ENCODE measurements around the gene SPO11. TPM values are rescaled to one million over a fixed set of nuclear protein-coding genes. Genes with fewer than 3 reads are reported as not detected.
A peak's percentile ranks its signal among the peaks of the same experiment; 100 is the strongest.

The SPO11 gene
- total RNA-seq, 1 donor from 2014 or later, result not detected

DNA sequence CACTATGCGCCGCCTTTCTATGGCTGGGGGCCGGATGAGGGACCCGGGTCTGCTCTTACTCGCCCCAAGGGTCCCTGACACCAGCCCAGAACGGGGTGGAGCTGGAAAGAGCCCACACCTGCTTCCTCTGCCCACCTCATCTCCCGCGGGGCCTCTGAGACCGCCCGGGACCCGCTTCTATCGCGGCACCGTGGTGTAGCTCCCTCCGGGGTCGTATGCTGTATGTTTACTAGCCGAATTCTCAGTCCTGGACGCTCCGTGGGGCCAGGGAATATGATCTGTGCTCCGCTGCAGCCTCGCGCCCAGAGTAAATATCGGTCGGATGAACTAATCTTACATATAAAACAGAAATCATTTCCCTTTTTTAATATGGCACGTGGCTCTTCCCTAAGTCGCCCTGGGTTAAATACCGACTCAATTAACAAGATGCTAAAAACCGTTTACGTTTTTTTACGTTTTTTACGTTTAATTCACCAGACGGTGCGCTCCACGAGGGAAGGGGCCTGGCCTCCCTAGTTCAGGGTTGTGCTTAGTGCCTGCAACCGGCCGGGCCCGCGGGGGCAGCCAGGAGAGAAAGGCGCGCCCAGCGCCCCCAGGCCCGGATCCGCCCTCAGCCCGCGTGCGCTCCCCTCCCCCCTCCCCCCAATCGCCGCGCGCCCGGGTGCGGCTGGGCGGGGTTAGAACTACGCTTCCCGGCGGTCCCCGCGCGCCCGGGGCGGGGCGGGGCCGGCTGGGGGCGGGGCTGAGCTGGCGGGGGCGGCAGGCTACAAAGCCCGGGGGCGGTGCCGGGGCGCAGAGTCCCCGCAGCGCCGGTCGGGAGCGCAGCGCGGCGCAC, 61.2 kb downstream of the SPO11 start, which contains the start of gene RBM38:
TSS of gene RBM38 (plus strand) at position 793 of the 835 bp plus-strand sequence. CDS start 186 bp downstream, outside the sequence.
- H3K4me3 ChIP-seq (ENCODE audit: low read depth, low read length), result peak within 1 kb of the TSS; percentile 79
- TF ChIP-seq, protein P1, sequence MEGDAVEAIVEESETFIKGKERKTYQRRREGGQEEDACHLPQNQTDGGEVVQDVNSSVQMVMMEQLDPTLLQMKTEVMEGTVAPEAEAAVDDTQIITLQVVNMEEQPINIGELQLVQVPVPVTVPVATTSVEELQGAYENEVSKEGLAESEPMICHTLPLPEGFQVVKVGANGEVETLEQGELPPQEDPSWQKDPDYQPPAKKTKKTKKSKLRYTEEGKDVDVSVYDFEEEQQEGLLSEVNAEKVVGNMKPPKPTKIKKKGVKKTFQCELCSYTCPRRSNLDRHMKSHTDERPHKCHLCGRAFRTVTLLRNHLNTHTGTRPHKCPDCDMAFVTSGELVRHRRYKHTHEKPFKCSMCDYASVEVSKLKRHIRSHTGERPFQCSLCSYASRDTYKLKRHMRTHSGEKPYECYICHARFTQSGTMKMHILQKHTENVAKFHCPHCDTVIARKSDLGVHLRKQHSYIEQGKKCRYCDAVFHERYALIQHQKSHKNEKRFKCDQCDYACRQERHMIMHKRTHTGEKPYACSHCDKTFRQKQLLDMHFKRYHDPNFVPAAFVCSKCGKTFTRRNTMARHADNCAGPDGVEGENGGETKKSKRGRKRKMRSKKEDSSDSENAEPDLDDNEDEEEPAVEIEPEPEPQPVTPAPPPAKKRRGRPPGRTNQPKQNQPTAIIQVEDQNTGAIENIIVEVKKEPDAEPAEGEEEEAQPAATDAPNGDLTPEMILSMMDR (conservative IDR thresholded peaks at IDR 0.05; ENCODE audit: low read depth, low read length), result no peak
- DNase-seq (ENCODE audit: low read depth), result no peak

DNA sequence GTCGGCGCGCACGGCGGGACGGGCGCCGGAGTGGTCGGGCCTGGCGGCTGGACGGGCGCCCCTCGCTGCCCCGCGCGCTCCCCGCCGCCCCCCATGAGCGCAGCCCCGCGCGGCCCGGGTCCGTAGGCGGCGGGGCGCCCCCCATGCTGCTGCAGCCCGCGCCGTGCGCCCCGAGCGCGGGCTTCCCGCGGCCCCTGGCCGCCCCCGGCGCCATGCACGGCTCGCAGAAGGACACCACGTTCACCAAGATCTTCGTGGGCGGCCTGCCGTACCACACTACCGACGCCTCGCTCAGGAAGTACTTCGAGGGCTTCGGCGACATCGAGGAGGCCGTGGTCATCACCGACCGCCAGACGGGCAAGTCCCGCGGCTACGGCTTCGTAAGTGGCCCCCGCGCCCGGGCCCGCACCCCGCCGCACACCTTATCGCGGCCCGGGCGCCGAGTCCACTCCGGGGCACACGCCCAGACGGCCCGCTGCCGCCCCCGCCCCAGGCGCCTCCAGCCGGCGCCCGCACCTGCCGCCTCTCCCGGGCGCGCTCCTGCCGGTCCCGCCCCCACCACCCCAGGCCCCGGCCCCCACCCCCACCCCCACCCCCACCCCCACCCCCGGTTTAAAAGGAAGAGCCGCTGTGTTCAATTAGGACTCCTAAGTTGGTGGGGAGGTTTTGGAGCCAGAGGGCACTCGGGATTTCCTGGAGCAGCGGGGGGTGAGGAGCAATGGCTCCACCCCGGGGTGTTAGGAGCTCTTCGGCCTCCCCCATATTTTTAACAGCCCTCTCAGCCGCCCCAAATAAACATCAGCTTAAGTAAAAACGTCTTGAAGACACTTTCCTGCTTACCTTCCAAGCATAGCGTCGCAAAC, 62.1 kb downstream of the SPO11 start:
- H3K4me3 ChIP-seq (ENCODE audit: low read depth, low read length), result peak overlapping the region; percentile 79
- TF ChIP-seq, protein P1 (conservative IDR thresholded peaks at IDR 0.05; ENCODE audit: low read depth, low read length), result no peak
- no peak for DNase-seq (ENCODE audit: low read depth)

DNA sequence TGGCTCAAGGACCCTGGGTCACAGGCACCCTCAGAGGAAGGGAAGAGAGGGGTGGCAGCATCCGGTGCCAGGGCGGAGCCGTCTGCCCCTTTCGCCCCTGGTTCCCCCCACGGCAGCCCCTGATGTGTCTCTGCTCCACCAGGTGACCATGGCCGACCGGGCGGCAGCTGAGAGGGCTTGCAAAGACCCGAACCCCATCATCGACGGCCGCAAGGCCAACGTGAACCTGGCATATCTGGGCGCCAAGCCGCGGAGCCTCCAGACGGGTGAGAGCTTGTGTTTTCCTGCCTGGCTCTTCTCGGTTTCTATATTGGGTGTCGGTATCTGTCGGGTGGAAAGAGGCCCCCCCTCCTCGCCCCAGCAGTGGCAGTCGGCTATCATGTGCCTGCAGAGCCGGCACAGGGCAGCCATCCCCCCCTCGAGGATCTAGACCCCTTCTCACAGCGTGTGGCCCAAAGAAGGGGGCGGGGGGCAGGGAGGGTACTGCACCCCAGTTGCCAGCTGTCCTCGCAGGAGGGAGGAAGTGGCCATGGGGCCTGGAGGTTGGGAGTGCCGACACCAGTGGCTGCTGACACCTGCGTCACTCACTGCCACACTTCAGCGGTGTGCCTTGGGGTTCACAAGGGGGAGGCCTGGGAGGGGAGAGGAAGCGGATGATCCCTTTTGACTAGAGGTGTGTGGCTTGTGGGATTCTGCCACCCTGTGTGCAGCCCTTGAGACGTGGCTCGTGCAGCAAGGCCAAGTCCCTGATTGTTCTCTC, 63.1 kb downstream of the SPO11 start:
- TF ChIP-seq, protein P1 (conservative IDR thresholded peaks at IDR 0.05; ENCODE audit: low read depth, low read length), result no peak
- DNase-seq (ENCODE audit: low read depth), result no peak
- peak overlapping the region; percentile 79 for H3K4me3 ChIP-seq (ENCODE audit: low read depth, low read length)

Other genes with a start within 250 kb of the SPO11 start
- 3.7 and 5.5 TPM in 2 replicates for gene BMP7, start 63.2 kb upstream of the SPO11 start, total RNA-seq
- 54.1 and 74.3 TPM in 2 replicates for gene RAE1, start 21.5 kb downstream of the SPO11 start, total RNA-seq
- gene RBM38, start 61.6 kb downstream of the SPO11 start, total RNA-seq, result 36.8 and 42.2 TPM in 2 replicates
- gene CTCFL, start 195.3 kb downstream of the SPO11 start, total RNA-seq, result 0.07 and 0.12 TPM in 2 replicates
- gene PCK1, start 231.3 kb downstream of the SPO11 start, total RNA-seq, result not detected in 2 replicates